ENCODE measurements around the gene DENND5A.
A peak's percentile ranks its signal among the peaks of the same experiment; 100 is the strongest.

DENND5A gene

DNA sequence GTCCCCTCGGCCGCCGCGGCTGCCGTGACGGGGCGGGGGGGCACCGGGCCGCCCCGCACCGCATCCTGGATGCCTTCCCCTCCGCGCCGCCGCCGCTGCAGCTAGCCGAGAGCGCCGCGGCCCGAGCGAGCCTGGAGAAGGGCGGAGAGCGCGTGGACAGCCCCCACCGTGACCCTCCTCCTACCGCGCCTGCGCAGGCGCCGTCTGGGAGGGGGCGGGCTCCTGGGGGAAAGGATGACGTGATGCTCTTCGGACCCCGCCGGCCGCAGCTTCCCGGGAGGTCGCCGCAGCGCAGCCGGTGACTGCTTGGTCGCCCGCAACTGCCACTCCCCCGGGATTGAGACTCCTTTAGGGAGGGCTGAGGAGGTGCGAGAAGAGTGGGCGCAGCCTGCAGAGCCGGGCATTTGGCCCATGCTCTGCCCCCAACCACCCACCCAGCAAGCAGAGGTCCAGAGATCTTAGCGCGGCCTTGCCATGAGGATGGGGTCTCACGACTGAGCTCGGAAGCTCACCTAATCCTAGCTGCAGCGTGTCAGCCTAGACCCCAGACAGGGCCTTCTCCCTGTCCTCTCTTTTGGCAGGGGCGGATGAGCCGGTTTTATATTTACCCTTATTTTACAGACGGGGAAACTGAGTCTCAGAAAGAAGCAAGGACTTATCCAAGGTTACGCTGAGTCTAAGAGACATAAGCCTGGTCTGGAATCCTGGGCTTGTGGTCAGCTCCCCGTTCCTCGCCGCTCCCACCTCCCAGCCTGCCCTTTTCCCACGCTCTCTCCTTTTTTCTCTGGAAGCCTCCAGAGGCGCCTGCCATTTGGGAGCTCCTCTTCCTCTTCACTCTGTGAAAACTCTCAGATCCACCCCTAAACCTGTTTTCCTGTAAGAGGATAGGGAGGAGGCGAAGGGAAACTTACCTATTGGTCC lies at the start of gene DENND5A:
DENND5A (minus strand) TSS at position 140 of the 921 bp plus-strand sequence. CDS start 281 bp downstream, outside the sequence.
- peak; percentile 93 for DNase-seq (ENCODE audit: low spot score)

DNA sequence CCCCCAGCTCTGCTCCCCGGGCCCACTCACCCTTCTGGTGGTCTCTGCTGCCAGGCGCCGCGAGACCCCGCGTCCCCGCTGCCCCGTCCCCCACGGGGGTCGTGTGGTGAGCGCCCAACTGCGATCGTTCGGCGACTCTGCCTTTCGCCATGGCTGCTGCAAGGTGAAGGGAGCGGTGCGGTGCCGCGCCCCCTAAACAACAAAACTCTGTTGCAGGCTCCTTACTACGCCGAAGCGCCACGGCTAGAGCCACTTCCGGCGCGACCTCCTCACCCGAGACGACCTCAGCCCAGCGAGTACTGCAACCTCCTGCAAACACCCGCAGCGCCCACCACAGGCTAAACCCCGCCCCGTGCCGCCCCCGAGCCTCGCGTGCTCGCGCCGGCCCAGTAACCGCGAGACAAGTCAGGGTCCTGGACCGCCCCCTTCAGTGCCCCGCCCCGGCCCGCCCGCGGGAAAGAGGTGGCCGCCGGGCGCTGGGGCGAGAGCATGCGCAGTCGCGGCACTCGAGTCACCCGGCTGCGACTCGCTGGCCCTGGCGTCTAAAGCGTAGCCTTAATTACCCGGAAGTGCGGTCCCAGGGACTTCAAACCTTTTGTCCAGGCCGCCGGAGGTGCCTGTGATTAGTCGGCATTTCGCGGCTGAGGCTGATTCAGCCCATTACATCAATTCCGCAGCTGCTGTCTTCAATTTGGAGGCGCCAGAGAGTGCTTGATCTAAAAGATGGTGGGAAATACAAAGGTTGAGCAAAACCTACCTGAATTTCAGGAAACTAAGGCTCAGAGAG lies 49.3 kb upstream of the DENND5A start, which contains the start of gene TMEM41B:
TMEM41B (minus strand) TSS at position 303 of the 787 bp plus-strand sequence; CDS start at position 151, 152 bp downstream.
- DNase-seq (ENCODE audit: low spot score): peak; percentile 97

DNA sequence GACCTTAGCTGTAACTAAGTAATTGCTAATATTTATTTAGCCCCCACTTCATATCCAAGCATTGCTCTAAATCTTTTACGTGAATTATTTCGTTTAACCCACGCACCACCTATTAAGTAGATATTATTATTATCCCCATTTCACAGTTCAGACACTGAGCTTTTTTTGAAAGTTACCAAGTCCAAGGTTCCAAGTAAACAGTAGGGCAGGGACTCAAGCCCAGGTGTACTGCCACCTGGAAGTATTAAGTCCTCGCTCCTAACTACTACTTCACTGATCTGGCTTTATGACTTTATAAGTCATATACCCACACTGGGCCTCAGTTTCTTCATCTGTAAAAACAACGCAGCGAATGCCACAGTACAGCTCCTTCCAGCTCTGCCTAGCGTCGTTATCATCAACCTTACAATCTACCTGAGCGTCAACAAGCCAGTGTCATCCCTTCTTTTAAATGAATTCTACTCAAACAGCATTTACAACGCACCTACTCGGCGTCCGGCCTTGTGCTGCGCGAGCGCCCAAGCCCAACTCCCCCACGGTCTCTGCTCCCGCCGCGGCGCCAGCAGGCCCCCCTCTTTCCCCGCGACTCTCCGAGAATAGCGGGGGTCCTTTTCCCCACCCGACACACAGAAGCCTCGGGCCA lies 48.6 kb upstream of the DENND5A start:
- peak; percentile 30 for DNase-seq (ENCODE audit: low spot score)

DNA sequence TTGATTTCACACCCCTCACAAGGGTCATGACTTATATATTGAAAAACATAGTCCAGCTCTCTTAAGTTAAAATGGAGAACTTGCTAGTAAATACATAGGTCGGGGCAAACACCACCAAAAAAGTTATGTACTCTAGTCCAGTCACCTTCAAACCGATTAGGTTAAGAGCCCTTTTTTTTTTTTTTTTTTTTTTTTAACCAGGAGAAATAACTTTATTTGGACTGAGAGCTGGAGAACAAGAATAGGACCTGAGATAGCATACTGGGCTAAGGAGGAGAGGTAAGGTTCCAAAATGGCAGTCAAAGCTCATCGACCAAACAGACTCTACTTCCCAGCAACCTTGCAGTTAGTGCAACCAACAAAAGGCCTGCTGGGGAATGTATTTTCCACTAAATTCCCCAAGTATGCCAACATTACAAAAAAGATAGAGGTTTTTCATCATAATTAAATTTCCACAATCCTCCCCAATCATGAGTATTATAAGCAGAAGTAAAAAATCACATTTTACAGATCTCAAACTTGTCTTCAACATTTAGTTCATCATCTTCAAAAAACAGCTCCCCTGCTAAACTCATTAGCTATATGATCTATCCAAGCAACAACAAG lies 45.4 kb upstream of the DENND5A start:
- DNase-seq (ENCODE audit: low spot score): no peak

DNA sequence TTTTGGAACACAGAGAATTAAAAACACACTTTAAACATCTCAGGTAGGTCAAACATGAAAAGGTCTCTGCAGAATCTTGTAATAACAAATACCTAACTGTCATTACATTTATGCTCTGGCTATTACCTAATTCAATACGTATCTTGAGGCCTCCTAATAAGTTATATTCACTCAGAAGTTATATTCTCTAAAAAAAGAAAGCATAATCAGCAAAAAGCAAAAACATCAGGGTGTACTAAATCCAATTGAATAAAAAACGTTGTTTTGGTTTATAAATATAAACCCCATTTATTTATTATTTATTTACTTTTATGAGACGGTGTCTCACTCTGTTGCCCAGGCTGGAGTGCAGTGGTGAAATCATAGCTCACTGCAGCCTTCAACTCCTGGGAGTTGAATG lies 39.0 kb upstream of the DENND5A start:
- no peak for DNase-seq (ENCODE audit: low spot score)

DNA sequence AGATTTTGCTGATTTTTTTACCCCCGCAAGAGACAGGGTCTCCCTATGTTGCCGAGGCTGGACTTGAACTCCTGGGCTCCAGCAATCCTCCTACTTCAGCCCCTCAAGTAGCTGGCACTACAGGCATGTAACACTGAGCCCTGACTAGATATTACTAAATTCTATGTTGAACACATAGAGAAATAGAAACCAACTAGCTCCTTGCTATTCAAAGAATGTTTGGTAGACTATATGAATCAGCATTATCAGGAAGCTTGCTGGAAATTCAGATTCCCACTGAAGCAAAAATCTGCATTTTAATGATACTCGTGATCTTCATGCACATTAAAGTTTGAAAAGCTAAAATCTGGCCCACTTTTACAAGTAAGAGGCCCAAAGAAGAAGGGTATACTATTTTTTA lies 37.3 kb upstream of the DENND5A start:
- DNase-seq (ENCODE audit: low spot score): no peak

DNA sequence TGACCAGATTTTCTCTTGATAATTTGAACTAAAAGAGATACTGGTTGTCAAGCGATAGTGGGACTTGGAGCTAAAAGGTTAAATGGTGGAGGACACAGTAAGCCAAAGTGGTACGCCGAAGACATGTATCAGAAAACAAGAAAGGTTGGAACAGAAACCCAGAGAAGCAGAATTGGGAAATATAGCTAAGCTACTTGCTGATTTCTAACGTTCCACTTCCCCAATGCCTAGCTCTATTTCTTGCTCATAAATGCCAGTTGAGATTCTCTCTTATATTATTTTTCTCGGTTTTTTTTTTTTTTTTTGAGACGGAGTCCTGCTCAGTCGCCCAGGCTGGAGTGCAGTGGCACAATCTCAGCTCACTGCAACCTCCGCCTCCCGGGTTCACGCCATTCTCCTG lies 36.6 kb upstream of the DENND5A start:
- DNase-seq (ENCODE audit: low spot score): no peak

DNA sequence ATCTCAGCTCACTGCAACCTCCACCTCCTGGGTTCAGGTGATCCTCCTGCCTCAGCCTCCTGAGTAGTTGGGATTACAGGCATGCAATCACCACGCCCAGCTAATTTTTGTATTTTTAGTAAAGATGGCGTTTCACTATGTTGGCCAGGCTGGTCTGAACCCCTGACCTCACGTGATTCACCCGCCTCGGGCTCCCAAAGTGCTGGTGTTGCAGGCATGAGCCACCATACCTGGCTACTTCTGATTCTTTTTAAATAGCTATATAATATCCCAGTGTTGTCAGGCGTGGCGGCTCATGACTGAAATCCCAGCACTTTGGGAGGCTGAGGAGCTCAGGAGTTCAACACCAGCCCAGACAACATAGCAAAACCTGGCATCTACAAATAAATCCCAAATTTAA lies 28.5 kb upstream of the DENND5A start:
- DNase-seq (ENCODE audit: low spot score): no peak

DNA sequence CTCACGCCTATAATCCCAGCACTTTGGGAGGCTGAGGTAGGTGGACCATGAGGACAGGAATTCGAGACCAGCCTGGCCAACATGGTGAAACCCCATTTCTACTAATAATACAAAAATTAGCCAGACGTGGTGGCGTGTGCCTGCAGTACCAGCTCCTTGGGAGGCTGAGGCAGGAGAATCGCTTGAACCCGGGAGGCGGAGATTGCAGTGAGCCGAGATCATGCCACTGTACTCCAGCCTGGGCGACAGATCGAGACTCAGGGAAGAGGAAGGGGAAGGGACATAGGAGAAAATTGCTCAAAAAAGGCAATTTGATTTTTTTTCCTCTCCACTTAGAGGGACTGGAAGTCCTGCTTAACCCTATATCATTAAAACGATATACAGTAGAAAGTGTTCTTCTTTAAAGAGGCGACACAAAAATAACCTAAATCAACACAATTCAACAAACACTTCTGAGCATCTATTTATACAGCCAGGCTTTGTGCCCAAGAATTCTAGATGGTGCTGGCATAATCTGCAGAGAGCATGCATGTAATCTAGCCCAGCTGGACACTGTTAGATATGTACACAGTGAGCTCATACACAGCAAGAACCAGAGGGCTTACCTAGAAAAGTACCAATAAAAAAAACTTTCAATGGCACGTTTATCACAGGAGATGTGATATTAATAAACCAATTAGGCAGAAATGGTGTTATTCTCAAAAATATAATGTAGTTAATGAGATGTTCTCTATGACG lies 20.9 kb upstream of the DENND5A start:
- DNase-seq (ENCODE audit: low spot score): no peak

DNA sequence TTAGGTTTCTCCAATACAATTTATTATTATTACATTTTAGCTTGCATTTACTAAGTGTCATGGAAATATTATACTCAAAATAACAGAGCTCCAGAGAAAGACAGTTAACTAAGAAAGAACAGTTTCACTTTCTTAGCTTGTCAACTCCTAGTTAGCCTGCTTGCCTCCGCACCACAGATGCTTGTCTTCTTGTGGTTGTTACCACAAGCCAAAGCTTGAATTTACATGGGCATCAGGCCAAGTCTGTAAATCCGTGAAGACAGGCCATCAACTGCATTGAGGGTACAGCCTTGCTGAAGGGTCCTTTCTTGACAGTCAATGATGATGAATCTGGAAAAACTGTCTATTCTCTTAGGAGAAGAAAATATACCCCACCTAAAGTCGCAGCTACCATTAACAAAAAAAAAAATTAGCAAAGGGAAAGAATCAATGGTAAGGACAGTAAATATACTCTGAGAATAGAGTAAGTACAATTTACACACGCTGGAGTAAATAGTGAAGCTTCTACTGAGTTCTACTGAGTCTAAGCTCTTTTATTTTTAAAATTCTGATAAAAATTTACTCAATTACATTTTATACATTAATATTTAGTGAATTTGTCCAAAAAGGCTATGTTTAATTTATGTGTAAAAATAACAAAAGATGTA lies 15.6 kb upstream of the DENND5A start:
- DNase-seq (ENCODE audit: low spot score): peak; percentile 36

DNA sequence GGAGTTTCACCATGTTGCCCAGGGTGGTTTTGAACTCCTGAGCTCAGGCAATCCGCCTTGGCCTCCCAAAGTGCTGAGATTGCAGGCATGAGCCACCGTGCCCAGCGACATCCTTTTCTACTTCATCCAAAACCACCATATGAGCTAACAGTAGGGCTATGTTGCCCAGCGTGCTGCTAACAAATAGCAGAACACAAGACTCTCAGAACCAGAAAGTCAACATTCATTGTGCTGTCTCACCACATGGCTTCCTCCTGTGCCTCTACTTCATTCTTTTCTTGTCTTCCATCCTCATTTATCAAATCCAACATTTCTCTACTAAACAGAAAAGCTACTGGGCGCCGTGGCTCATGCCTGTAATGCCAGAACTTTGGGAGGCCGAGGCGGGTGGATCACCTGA lies 12.0 kb upstream of the DENND5A start:
- DNase-seq (ENCODE audit: low spot score): no peak

DNA sequence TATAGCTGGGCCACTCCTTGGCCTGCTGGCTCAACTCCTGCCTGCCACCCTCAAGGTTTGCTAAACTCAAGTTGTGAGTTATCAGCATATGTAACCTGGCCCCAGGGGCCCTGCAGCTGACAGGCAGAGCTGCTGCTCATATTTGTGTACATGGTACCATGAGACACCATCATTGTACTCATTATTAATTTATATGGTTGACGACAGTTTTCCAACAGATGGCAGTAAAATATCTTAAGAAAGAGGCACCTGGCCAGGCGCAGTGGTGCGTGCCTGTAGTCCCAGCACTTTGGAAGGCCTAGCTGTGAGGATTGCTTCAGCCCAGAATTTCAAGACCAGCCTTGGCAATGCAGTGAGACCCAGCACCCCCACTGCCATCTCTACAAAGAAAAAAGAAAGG lies 11.4 kb upstream of the DENND5A start:
- no peak for DNase-seq (ENCODE audit: low spot score)

DNA sequence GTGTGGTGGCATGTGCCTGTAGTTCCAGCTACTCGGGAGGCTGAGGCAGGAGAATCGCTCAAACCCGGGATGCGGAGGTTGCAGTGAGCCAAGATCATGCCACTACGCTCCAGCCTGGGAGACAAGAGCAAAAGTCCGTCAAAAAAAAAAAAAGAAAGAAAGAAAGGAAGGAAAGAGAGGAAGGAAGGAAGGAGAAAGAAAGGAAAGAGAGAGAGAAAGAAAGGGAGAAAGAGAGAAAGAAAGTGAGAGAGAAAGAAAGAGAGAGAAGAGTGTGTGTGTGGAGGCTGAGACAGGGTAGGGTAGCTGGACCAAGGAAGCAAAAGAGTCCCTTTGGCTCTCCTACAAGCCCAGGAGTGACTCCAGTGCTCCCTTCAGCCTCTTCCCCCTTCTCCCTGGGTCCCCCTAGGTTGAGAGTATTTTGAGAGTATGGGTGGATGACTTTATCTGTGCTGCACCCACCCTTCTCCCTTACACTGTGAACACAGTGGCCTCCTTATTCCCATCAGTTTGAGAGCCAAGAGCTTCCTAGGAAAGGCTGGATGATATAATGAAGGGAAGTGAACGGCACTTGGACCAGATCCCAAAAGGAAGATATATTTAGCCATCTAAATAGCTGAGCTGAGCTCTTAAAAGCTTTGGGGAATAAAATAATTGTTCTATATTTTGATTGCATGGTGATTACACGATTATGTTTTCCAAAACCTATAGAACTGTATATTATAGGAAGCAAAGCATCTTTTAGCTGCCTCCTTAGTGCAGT lies 9.5 kb upstream of the DENND5A start:
- peak; percentile 12 for DNase-seq (ENCODE audit: low spot score)

DNA sequence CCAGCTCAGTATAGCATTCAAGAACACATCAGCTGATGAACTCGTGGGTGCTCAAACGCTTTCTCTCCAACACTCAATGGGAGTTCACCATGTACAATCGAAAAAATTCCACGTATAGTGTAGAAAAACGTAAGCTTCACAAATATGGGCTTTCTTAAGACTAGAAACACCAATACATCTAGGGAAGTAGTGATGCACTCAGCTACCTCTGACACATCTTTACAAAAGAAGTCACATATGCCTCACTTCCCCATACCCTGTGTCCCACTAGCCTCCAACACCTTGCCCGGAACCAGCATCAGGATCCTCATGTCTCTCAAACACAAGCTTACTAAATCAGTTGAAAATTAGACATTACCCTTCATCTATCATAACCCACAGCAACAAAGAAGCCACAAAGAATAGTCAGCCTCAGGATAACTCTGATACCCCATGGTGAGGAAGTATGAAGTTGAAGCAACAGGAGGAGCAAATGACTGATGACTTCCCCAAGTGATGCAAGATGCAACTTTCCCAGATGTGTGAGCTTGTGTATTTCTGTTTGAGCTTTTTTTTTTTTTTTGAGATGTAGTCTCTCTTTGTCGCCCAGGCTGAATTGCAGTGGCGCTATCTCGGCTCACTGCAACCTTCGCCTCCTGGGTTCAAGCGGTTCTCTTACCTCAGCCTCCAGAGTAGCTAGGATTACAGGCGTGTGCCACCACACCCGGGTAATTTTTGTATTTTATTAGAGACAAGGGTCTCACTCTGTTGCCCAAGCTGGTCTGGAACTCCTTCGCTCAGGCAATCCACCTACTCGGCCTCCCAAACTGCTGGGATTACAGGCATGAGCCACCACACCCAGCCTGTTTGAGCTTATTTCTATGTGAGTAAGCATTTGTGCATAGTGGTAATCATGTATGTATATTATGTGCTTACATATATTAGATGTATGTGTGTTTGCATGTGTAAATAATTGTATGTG lies 8.5 kb upstream of the DENND5A start:
- DNase-seq (ENCODE audit: low spot score): no peak

DNA sequence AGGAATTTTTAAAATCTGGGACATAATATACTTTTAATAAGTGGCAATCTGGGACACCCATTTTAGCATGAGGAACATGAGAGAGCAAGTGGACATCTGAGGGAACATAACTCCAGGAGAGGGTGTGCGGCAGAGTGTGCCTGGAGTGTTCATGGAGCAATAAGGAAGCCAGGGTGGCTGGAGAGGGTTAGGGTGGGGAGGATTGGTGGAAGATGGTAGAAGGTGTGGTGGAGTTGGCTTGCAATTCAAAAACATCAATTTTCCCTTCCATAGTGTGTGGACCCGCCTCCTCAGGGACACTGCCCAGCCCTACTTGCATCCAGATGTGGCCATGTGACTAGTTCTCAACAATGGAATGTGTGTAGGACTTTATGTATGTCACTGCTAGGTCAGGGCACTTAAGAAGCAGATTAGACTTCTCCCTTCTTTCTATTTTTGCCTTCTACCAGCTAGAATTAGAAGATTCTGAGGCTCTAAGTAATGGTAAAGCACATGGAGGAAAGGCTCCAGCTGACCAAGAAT lies 4.4 kb upstream of the DENND5A start:
- DNase-seq (ENCODE audit: low spot score): no peak

DNA sequence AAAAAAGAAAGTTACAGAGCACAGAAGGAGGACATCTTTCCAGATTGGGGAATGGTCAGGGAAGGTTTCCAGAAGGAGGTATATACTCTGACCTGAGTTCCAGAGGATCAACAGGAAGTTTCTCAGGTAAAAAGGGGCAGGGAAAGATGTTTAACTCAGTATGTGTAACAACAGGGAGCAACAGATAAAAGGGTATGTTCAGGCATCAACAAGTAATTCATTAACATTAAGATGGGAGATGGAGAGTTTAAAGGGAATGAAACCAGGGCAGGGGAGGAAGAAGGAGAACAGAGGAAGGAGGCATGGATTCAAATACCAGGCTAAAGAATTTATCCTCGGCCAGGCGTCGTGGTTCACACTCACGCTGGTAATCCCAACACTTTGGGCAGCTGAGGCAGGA lies 2.5 kb upstream of the DENND5A start:
- DNase-seq (ENCODE audit: low spot score): no peak

DNA sequence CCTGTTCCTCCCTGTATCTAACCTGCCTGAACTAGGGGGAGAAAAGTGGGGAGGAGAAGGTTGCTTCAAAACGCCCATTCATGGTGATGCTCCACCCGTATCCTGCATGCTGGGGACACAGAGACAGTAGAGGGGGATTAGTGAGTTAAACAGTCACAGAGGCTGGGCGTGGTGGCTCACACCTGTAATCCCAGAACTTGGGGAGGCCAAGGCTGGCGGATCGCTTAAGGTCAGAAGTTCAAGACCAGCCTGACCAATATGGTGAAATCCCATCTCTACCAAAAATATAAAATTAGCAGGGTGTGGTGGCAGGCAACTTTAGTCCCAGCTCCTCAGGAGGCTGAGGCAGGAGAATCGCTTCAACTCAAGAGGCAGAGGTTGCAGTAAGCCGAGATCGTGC lies 1.8 kb upstream of the DENND5A start:
- no peak for DNase-seq (ENCODE audit: low spot score)

DNA sequence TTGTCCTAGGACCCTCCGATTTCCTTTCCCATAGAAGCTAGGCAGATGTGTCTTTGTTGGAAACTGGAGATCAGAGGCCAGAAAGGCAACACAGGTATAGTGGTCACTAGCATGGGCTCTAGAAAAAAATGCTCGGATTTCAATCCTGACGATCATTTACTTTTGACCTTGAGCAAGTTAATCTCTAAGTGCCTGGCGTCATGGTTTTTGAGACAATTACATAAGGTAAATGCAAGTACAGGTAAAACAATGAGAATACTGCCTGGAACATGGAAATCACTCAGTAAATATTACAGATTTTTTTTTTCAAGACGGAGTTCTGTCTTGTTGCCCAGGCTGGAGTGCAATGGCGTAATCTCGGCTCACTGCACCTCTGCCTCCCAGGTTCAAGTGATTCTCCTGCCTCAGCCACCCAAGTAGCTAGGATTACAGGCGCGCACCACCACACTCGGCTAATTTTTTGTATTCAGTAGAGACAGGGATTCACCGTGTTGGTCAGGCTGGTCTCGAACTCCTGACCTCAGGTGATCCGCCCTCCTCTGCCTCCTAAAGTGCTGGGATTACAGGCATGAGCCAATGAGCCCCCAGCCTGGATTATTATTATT lies 1.1 kb upstream of the DENND5A start:
- no peak for DNase-seq (ENCODE audit: low spot score)

Measured in Ammon's horn (tissue), 1 donor.